Liver (tissue), 10 donors: ENCODE data around the gene FRAT1. TPM values are rescaled to one million over a fixed set of nuclear protein-coding genes. Genes with fewer than 3 reads are reported as not detected.

Experiments used
- DNase-seq: peaks from one replicate; pipeline ENCODE4 v3.0.0-alpha.2; 2017; ENCODE audit warnings: low spot score
- H3K27ac ChIP-seq, 2 donors: one replicate each; pipeline ENCODE4 v1.7.0; 2013; ENCODE audit warnings: inconsistent platforms in 2 of 2, low read length in 2 of 2, control low read depth in 1 of 2, low read depth in 1 of 2, mild to moderate bottlenecking in 1 of 2
- H3K27me3 ChIP-seq, 4 donors: one replicate each; pipeline versions ENCODE4 v1.6.1 to v1.7.0; 2013; ENCODE audit warnings: low read length in 3 of 4, inconsistent platforms in 1 of 4, mild to moderate bottlenecking in 1 of 4, moderate library complexity in 1 of 4; ENCODE audit not compliant: control insufficient read depth in 4 of 4, insufficient read depth in 4 of 4
- H3K36me3 ChIP-seq, 4 donors: one replicate each; pipeline versions ENCODE4 v1.6.1 to v1.7.0; 2013; ENCODE audit warnings: low read length in 3 of 4, mild to moderate bottlenecking in 3 of 4, low read depth in 1 of 4, moderate library complexity in 1 of 4; ENCODE audit not compliant: control insufficient read depth in 4 of 4, insufficient read depth in 3 of 4
- H3K4me1 ChIP-seq, 4 donors: one replicate each; pipeline versions ENCODE4 v1.6.1 to v1.7.0; 2013; ENCODE audit warnings: low read length in 3 of 4, mild to moderate bottlenecking in 3 of 4, moderate library complexity in 1 of 4; ENCODE audit not compliant: control insufficient read depth in 4 of 4, insufficient read depth in 4 of 4
- H3K4me3 ChIP-seq, 3 donors: one replicate each; pipeline versions ENCODE4 v1.6.1 to v1.7.0; 2013; ENCODE audit warnings: low read length in 3 of 3, control low read depth in 1 of 3, low read depth in 1 of 3, mild to moderate bottlenecking in 1 of 3
- H3K9ac ChIP-seq, 2 donors: one replicate each; pipeline ENCODE4 v1.7.0; 2013; ENCODE audit warnings: low read length in 2 of 2, mild to moderate bottlenecking in 2 of 2, moderate library complexity in 2 of 2, control low read depth in 1 of 2, low read depth in 1 of 2
- H3K9me3 ChIP-seq, 4 donors: one replicate each; pipeline versions ENCODE4 v1.6.1 to v1.7.0; 2013; ENCODE audit warnings: low read length in 3 of 4; ENCODE audit not compliant: control insufficient read depth in 4 of 4
- ATF3 ChIP-seq: IDR thresholded peaks from 2 replicates; pipeline ENCODE4 v1.6.1; 2016; ENCODE audit warnings: antibody characterized with exemption
- FOXA1 ChIP-seq: IDR thresholded peaks from 2 replicates; pipeline ENCODE4 v1.6.1; 2016; ENCODE audit warnings: antibody characterized with exemption
- HNF4A ChIP-seq, 2 donors: conservative IDR thresholded peaks; 2 replicates each; pipeline ENCODE4 v1.6.1; 2016; ENCODE audit warnings: antibody characterized with exemption in 2 of 2, mild to moderate bottlenecking in 2 of 2
- HNF4G ChIP-seq: IDR thresholded peaks from 2 replicates; pipeline ENCODE4 v1.6.1; 2016; ENCODE audit warnings: antibody characterized with exemption
- RAD21 ChIP-seq, 2 donors: IDR thresholded peaks; 2 replicates each; pipeline ENCODE4 v1.6.1; 2016; ENCODE audit warnings: antibody characterized with exemption in 2 of 2, mild to moderate bottlenecking in 2 of 2
- SP1 ChIP-seq: IDR thresholded peaks from 2 replicates; pipeline ENCODE4 v1.6.1; 2018; ENCODE audit warnings: antibody characterized with exemption, mild to moderate bottlenecking
- TAF1 ChIP-seq: conservative IDR thresholded peaks from 2 replicates; pipeline ENCODE4 v1.6.1; 2016; ENCODE audit warnings: antibody characterized with exemption, mild to moderate bottlenecking
- whole genome bisulfite sequencing: extraction: QIAGEN DNeasy Blood & Tissue Kit; methylation state at CpG from one replicate; pipeline ENCODE4 v1.1.7; 2013; 5-methylcytosine and 5-hydroxymethylcytosine counted together
- polyA plus RNA-seq, 2 donors: library from polyadenylated mRNA; stranded (reverse) in 1 of 2; unstranded in 1 of 2; fragments of 200-250 nt in 1 of 2; fragments of >200 nt in 1 of 2; fragmentation: Nextera tagmentation in 1 of 2; extraction: Ambion mirVana in 1 of 2; gene quantifications; one replicate each; pipeline versions ENCODE4 v1.2.1 to v1.2.3, GENCODE V29; 2013 to 2015
- small RNA-seq: library from RNA; depleted of rRNA; stranded (forward); fragments of <200 nt; gene quantifications from one replicate; pipeline ENCODE3, GENCODE V24; 2014
- total RNA-seq, 2 donors: library from RNA; depleted of rRNA; stranded (reverse); fragments of >200 nt; gene quantifications; one replicate each; pipeline ENCODE4 v1.2.3, GENCODE V29; 2014
- TF ChIP-seq, protein P1 (sequence below): fragments of 150-350 bp; IDR thresholded peaks from 2 replicates; pipeline ENCODE4 v1.5.1; 2017; ENCODE audit warnings: improper control_type of control experiment, low read depth, low read length; ENCODE audit not compliant: missing input control
- TF ChIP-seq, protein P2 (sequence below): IDR thresholded peaks from 2 replicates; pipeline ENCODE4 v1.6.1; 2016; ENCODE audit warnings: antibody characterized with exemption
- TF ChIP-seq, protein P3 (sequence below): IDR thresholded peaks from 2 replicates; pipeline ENCODE4 v1.6.1; 2016; ENCODE audit warnings: antibody characterized with exemption, mild to moderate bottlenecking
- donor health status: healthy.
- donor health status: healthy.
- donor health status: healthy.
- donor health status: healthy.
- donor health status: healthy.

The FRAT1 gene
- total and polyA plus RNA-seq, 4 donors, result 4.3 to 7.4 (median 5.2) TPM

- peak overlapping the region; percentile 61 to 64 for H3K27ac ChIP-seq
- H3K9me3 ChIP-seq, result no peaks in the 10 kb centered on the region
- H3K27me3 ChIP-seq, result no peaks in the 10 kb centered on the region
- 90% methylated on average over 11 of the region's 11 CpGs for WGBS
- no peak overlapping the region for H3K9ac ChIP-seq
- H3K36me3 ChIP-seq, result peaks cover 0 to 54% (median 16%) of the 10 kb centered on the region in 4 donors
- DNase-seq, result no peak
- H3K4me1 ChIP-seq, result no peaks in the 10 kb centered on the region
- H3K4me3 ChIP-seq, result no peak overlapping the region
- TF ChIP-seq ATF3 (no peak), HNF4G (no peak), FOXA1 (no peak), SP1 (no peak), RAD21 (IDR thresholded peaks at IDR 0.05) (no peak), TAF1 (no peak), HNF4A (conservative IDR thresholded peaks at IDR 0.05) (no peak)
Measured at GRCh38 chr10:97366572-97366971, 47.5 kb downstream of the FRAT1 start.

DNA sequence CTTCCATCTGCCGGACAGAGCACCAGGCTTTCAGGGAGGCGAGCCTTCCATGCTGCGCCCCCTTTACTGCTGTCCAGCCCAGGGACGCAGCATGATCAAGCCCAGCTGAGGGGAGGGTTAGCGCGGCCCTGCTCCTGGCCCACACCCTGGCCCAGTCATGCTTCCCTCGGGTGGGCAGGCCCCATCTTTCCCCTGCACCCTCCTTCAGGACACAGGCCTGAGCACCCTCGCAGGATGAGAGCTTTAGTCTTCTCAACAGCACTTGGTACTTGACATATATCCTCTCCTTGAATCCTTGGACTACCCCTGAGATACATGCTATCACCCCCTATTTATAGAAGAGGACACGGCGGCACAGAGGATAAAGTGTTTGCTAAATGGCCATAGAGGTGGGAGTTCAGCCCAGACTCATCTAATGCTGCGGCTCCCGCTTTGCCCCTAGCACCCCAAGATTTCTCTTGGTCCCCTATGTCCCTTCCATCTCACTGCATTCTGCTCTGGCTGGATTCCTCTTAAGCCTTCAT is 48.1 kb downstream of the FRAT1 start:
- WGBS, result 97% methylated on average over 12 of the region's 12 CpGs
- TF ChIP-seq, protein P1, sequence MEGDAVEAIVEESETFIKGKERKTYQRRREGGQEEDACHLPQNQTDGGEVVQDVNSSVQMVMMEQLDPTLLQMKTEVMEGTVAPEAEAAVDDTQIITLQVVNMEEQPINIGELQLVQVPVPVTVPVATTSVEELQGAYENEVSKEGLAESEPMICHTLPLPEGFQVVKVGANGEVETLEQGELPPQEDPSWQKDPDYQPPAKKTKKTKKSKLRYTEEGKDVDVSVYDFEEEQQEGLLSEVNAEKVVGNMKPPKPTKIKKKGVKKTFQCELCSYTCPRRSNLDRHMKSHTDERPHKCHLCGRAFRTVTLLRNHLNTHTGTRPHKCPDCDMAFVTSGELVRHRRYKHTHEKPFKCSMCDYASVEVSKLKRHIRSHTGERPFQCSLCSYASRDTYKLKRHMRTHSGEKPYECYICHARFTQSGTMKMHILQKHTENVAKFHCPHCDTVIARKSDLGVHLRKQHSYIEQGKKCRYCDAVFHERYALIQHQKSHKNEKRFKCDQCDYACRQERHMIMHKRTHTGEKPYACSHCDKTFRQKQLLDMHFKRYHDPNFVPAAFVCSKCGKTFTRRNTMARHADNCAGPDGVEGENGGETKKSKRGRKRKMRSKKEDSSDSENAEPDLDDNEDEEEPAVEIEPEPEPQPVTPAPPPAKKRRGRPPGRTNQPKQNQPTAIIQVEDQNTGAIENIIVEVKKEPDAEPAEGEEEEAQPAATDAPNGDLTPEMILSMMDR, result no peak
- TF ChIP-seq, protein P2, sequence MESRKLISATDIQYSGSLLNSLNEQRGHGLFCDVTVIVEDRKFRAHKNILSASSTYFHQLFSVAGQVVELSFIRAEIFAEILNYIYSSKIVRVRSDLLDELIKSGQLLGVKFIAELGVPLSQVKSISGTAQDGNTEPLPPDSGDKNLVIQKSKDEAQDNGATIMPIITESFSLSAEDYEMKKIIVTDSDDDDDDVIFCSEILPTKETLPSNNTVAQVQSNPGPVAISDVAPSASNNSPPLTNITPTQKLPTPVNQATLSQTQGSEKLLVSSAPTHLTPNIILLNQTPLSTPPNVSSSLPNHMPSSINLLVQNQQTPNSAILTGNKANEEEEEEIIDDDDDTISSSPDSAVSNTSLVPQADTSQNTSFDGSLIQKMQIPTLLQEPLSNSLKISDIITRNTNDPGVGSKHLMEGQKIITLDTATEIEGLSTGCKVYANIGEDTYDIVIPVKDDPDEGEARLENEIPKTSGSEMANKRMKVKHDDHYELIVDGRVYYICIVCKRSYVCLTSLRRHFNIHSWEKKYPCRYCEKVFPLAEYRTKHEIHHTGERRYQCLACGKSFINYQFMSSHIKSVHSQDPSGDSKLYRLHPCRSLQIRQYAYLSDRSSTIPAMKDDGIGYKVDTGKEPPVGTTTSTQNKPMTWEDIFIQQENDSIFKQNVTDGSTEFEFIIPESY, result no peak
- TF ChIP-seq HNF4A (conservative IDR thresholded peaks at IDR 0.05) (no peak), TAF1 (no peak), RAD21 (IDR thresholded peaks at IDR 0.05) (no peak)
- TF ChIP-seq, protein P3, sequence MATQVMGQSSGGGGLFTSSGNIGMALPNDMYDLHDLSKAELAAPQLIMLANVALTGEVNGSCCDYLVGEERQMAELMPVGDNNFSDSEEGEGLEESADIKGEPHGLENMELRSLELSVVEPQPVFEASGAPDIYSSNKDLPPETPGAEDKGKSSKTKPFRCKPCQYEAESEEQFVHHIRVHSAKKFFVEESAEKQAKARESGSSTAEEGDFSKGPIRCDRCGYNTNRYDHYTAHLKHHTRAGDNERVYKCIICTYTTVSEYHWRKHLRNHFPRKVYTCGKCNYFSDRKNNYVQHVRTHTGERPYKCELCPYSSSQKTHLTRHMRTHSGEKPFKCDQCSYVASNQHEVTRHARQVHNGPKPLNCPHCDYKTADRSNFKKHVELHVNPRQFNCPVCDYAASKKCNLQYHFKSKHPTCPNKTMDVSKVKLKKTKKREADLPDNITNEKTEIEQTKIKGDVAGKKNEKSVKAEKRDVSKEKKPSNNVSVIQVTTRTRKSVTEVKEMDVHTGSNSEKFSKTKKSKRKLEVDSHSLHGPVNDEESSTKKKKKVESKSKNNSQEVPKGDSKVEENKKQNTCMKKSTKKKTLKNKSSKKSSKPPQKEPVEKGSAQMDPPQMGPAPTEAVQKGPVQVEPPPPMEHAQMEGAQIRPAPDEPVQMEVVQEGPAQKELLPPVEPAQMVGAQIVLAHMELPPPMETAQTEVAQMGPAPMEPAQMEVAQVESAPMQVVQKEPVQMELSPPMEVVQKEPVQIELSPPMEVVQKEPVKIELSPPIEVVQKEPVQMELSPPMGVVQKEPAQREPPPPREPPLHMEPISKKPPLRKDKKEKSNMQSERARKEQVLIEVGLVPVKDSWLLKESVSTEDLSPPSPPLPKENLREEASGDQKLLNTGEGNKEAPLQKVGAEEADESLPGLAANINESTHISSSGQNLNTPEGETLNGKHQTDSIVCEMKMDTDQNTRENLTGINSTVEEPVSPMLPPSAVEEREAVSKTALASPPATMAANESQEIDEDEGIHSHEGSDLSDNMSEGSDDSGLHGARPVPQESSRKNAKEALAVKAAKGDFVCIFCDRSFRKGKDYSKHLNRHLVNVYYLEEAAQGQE, result no peak
- DNase-seq, result no peak
- no peaks in the 10 kb centered on the region for H3K9me3 ChIP-seq
- H3K27ac ChIP-seq, result peak overlapping the region in 1 of 2 donors; percentile 64
- no peak overlapping the region for H3K4me3 ChIP-seq
- H3K36me3 ChIP-seq, result peaks cover under 1 to 60% (median 19%) of the 10 kb centered on the region in 4 donors
- H3K27me3 ChIP-seq, result no peaks in the 10 kb centered on the region
- no peak overlapping the region for H3K9ac ChIP-seq
- H3K4me1 ChIP-seq, result no peaks in the 10 kb centered on the region

Small RNA genes lying within 50 kb of the gene (small RNA-seq; reads per million reads assigned to genes)
- not detected for gene RF00017

Other genes with a start within 250 kb of the FRAT1 start
- gene SLIT1, start 133.3 kb upstream of the FRAT1 start, total RNA-seq, result under 1 TPM; under 0.01 to 0.09 TPM
- gene SLIT1, start 133.3 kb upstream of the FRAT1 start, polyA plus RNA-seq, result under 1 TPM; 0.02 to 0.14 TPM
- gene ARHGAP19, start 26.6 kb upstream of the FRAT1 start, total RNA-seq, result 10 to 100 TPM in 1 of 2 donors, 1 to 10 TPM in 1; 5.3 to 23.4 TPM
- 1 to 10 TPM; 1.6 to 1.9 TPM for gene ARHGAP19, start 26.6 kb upstream of the FRAT1 start, polyA plus RNA-seq
- 10 to 100 TPM; 14.4 to 15.1 TPM for gene FRAT2, start 15.5 kb downstream of the FRAT1 start, total RNA-seq
- 1 to 10 TPM; 2.7 to 9.0 TPM for gene FRAT2, start 15.5 kb downstream of the FRAT1 start, polyA plus RNA-seq
- 1 to 10 TPM; 6.1 to 9.6 TPM for gene RRP12, start 82.1 kb downstream of the FRAT1 start, total RNA-seq
- 1 to 10 TPM; 5.7 to 7.8 TPM for gene RRP12, start 82.1 kb downstream of the FRAT1 start, polyA plus RNA-seq
- gene PGAM1, start 106.9 kb downstream of the FRAT1 start, total RNA-seq, result 10 to 100 TPM; 52.0 to 90.7 TPM
- gene PGAM1, start 106.9 kb downstream of the FRAT1 start, polyA plus RNA-seq, result 100 to 1,000 TPM; 121 to 178 TPM
- 10 to 100 TPM; 11.2 to 12.2 TPM for gene EXOSC1, start 126.7 kb downstream of the FRAT1 start, total RNA-seq
- 10 to 100 TPM; 16.7 to 25.9 TPM for gene EXOSC1, start 126.7 kb downstream of the FRAT1 start, polyA plus RNA-seq
- 10 to 100 TPM; 18.0 to 24.9 TPM for gene ZDHHC16, start 126.9 kb downstream of the FRAT1 start, total RNA-seq
- 10 to 100 TPM; 20.8 to 27.2 TPM for gene ZDHHC16, start 126.9 kb downstream of the FRAT1 start, polyA plus RNA-seq
- 10 to 100 TPM; 28.9 to 29.1 TPM for gene MMS19, start 179.2 kb downstream of the FRAT1 start, total RNA-seq
- 10 to 100 TPM; 15.0 to 19.4 TPM for gene MMS19, start 179.2 kb downstream of the FRAT1 start, polyA plus RNA-seq
- gene UBTD1, start 179.7 kb downstream of the FRAT1 start, total RNA-seq, result 1 to 10 TPM; 2.7 to 9.5 TPM
- gene UBTD1, start 179.7 kb downstream of the FRAT1 start, polyA plus RNA-seq, result 10 to 100 TPM in 1 of 2 donors, 1 to 10 TPM in 1; 9.2 to 11.0 TPM